Daoy (cell line): Measurements from ENCODE around the gene PLPP7. TPM values are rescaled to one million over a fixed set of nuclear protein-coding genes. Genes with fewer than 3 reads are reported as not detected.
"Not testable (repeated sequence)": the region's sequence is repeated elsewhere in the genome, so short reads cannot be mapped to it uniquely, and the experiment has no call there.

ENCODE experiments used
- DNase-seq: peaks from one replicate; pipeline ENCODE4 v3.0.0-alpha.2; 2015; ENCODE audit warnings: low read depth
- total RNA-seq: library from RNA; depleted of rRNA; stranded (reverse); fragments of >200 nt; shearing (Covaris generic); gene quantifications from 2 replicates; pipeline ENCODE4 v1.2.3, GENCODE V29; 2014; rRNA removed

Gene PLPP7
- total RNA-seq = 5.4 and 7.1 TPM in 2 replicates

- peak; percentile 79 for DNase-seq
Measured at GRCh38 chr9:131289301-131290035, at the start of gene PLPP7. Gene PLPP7, plus strand, starts transcription at chr9:131289723. Its CDS starts 275 bp downstream, at chr9:131289998.

GRCh38 chr9:131240047-131240921, 49.2 kb upstream of the PLPP7 start:
- no peak for DNase-seq

- DNase-seq = not testable (repeated sequence)
Measured at GRCh38 chr9:131244331-131244730, 45.2 kb upstream of the PLPP7 start.

- DNase-seq = no peak
Measured at GRCh38 chr9:131246618-131247017, 42.9 kb upstream of the PLPP7 start.

- DNase-seq = no peak
Measured at GRCh38 chr9:131252120-131252519, 37.4 kb upstream of the PLPP7 start.

GRCh38 chr9:131253891-131254491, 35.5 kb upstream of the PLPP7 start:
- DNase-seq = no peak

DNA sequence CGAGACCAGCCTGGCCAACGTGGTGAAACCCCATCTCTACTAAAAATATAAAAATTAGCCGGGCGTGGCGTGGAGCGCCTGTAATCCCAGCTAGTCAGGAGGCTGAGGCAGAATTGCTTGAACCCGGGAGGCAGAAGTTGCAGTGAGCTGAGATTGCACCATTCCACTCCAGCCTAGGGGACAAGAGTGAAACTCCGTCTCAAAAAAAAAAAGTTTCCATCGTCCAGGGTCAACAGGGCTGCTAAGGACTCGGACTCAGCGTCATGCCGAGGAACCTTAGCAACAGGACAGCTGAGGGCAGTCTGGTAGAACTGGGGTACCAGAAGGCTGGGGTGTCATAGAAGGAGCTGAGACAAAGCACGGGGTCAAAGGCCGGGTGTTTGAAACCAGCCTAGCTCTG, 34.9 kb upstream of the PLPP7 start:
- DNase-seq = no peak

DNA sequence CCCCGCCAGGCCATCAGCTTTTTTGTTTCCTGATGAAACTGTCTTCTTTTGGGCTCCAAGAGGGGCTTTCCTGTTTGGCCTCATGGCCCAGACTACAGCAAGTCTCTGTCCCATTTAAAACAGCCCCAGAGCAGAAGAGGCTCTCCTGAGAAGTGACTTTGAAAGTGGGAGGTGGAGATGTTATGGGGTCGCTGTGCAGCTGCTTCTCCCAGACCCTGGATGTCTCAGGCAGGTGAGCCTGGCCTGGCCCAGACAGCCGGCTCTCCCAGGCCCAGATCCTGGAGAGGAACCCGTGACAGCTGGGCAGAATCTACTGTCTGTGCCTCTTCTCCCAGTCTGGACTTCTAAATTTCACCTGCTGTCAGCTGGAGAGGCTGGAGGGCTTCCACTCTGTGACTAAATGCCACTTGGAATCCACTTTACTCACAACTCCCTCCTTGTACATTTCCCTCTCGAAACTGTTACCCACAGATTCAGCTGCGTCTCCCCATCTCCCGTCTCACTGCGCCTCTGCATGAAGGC, 33.8 kb upstream of the PLPP7 start:
- no peak for DNase-seq

GRCh38 chr9:131257266-131258025, 32.1 kb upstream of the PLPP7 start:
- DNase-seq = peak; percentile 1

GRCh38 chr9:131258186-131258585, 31.3 kb upstream of the PLPP7 start:
- peak; percentile 2 for DNase-seq

GRCh38 chr9:131258698-131259431, 30.7 kb upstream of the PLPP7 start:
- DNase-seq = peak; percentile 2

DNA sequence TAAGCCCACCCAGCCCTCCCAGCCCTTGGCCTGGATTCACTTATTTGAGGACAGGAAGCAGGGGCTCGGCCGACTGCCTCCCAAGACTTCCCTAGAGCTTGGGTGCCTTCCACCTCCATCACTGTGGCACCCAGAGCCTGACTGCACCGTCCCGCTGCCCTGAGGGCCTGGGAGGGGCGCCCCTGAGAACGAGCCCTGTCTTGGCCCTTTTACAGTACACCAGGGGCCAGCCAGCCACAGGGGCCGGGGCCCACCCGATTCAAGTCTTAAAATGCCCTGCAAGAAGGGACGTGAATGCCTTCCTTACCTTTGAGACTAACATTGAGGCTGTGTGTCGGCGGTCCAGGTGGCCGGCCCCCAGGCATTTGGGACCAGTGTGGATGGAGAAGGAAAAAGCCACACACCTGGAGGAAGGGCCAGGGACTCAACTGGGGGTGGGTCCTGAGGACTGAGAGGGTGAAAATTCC, 30.1 kb upstream of the PLPP7 start:
- DNase-seq = no peak

DNA sequence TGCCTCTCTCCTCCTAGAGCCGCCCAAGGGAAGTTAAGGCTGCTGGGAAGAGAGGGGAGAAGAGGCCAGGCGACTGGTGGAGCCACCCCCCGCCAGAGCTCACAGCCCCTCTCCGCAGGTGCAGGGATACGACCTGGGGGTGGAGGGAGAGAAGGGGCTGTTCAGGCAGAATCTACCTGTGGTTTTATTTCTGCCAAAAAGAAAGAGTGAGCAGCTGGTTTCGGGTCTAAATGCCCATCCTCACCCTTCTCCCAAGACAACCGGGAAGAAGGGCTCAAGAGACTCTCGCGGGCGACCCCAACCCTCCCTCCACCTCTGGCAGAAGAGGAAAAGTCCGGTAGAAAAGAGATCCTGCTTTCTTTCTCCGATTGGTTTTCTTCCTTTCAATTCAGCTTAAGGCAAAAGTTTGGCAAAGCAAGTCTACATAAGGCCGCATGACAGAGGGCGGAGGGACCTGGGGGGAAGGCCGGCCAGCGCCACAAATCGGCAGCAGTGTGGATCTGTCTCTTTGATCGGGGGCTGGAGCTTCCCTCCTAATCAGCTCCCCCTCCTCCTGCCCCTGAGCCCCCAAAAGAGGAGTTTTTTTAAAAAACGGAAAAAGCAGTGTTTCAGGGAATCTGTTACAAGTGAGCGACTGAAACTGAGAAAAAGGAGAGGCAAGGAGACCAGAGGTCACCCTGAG, 29.5 kb upstream of the PLPP7 start:
- no peak for DNase-seq

DNA sequence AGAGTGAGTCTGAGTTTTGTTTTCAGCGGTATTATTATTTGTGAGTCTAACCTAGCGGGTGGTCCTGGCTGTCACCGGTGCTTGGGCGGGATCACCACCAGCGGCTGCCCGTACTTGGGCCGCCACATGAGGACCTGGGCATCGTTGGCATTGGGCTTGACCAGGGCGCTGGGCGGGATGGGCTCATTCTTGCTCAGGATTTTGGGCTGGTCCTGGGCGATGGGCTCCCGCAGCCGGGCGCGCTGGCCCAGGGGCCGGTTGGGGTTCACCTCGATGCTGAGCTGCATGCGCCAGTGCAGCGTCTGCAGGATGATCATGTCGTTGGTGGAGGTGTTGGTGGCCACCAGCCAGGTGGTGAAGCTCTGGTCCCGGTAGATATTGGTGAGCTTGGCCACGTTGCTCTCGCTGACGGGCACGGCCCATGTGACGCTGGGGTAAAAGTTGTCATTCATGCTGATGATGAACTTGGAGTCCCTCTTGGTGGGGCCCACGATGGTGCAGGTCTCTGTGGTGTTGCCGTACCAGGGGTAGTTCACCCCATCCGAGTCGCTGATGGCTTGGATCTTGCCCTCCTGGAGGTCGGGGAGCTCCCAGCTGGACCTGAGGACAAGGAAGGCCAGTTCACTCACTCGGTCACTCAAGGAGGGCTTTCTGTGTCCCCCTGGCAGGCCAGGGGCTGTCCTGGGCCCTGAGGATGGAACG, 28.6 kb upstream of the PLPP7 start:
- DNase-seq = no peak

- DNase-seq = no peak
Measured at GRCh38 chr9:131262327-131263032, 27.0 kb upstream of the PLPP7 start.

DNA sequence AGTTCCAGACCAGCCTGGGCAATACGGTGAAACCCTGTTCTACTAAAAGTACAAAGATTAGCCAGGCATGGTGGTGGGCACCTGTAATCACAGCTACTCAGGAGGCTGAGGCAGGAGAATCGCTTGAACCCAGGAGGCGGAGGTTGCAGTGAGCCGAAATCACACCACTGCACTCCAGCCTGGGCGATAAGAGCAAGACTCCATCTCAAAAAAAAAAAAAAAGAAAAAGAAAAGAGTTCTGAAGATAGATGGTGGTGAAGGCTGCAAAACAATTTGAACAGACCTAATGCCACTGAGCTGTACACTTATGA, 26.5 kb upstream of the PLPP7 start:
- DNase-seq = not testable (repeated sequence)

DNA sequence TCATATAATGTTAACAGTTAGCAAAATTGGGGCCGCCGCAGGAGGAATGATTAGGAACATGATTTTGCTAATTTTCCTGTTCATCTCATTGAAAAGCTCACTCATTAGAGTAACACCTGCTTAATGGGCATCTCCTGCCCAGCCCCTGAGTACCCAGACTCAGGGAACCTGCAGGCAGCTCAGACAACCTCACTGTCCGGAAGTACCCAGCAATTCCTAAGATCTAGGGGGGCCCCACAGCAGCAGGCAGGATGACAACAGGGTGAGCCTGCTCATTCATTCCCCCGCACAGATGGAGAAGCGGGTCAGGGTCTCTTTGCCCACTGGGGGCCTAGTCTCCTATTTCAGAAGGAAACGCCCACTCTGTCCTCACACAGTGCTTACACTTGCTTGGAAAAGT, 25.8 kb upstream of the PLPP7 start:
- no peak for DNase-seq

DNA sequence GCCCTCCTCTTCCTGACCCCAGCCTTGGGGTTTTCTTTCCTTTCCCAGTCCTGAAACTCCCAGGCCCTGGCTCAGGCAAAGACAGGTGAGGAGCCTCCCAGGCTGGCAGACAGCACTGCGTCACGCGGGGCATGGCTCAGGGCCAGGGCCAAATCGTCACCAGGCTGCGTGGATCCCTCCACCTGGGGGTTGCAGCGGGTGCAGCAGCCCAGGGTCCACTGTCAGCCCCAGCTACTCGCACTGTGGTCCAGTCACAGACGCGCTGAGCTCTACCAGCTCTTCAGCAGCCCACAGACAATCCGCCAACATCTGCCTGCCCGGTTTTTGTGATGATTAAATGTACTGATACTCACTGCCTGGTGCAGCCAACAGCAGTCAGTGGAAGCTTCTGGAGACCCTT, 25.3 kb upstream of the PLPP7 start:
- no peak for DNase-seq
